NB4 (cell line): ENCODE measurements around the gene UNC5B.

Experiments
- POLR2A ChIP-seq: IDR thresholded peaks from 2 replicates; pipeline ENCODE4 v1.6.1; 2011; ENCODE audit warnings: mild to moderate bottlenecking; ENCODE audit not compliant: insufficient read length; ENCODE audit errors: extremely low read depth
- TF ChIP-seq, protein P1 (sequence below): IDR thresholded peaks from one replicate; pipeline ENCODE4 v1.5.1; 2012; ENCODE audit warnings: low read depth, low read length

DNA sequence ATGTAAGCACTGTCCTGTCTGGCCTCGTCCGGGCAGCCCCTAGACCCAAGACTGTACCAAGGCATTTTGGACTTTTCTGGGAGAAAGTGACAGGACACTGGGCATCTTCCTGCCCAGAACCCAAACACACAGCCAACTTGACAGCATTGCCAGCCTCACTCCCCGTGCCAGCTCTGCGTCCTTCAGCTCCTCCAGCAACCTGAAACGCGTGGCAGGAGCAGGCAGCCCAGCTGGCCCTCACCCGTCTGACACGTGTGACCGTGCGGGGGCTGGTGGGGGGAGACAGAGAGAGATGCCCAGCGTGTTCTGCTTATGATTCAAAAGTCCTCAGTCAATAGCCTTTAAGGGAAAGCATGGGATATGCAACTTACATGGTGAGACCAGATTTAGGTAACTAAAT, 56.4 kb downstream of the UNC5B start:
- TF ChIP-seq, protein P1, sequence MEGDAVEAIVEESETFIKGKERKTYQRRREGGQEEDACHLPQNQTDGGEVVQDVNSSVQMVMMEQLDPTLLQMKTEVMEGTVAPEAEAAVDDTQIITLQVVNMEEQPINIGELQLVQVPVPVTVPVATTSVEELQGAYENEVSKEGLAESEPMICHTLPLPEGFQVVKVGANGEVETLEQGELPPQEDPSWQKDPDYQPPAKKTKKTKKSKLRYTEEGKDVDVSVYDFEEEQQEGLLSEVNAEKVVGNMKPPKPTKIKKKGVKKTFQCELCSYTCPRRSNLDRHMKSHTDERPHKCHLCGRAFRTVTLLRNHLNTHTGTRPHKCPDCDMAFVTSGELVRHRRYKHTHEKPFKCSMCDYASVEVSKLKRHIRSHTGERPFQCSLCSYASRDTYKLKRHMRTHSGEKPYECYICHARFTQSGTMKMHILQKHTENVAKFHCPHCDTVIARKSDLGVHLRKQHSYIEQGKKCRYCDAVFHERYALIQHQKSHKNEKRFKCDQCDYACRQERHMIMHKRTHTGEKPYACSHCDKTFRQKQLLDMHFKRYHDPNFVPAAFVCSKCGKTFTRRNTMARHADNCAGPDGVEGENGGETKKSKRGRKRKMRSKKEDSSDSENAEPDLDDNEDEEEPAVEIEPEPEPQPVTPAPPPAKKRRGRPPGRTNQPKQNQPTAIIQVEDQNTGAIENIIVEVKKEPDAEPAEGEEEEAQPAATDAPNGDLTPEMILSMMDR = no peak
- TF ChIP-seq POLR2A = no peak
